CD14-positive monocyte (primary cell): ENCODE results near the gene ABCC4. TPM values are rescaled to one million over a fixed set of nuclear protein-coding genes. Genes with fewer than 3 reads are reported as not detected.

Experiments used
- DNase-seq, 3 donors: peaks; one replicate each; pipeline ENCODE4 v3.0.0-alpha.2; 2011 to 2022
- H2AFZ ChIP-seq: 2 replicates; pipeline ENCODE4 v1.6.0; 2012; ENCODE audit warnings: mild to moderate bottlenecking, low read depth, low read length, inconsistent platforms; ENCODE audit not compliant: insufficient read depth, poor library complexity, severe bottlenecking
- H3K27ac ChIP-seq, 2 donors: 1 replicate in 1 of 2; 2 replicates in 1 of 2; pipeline ENCODE4 v1.5.1; 2012 to 2013; ENCODE audit warnings: low read length in 2 of 2, control low read depth in 1 of 2, inconsistent platforms in 1 of 2, low read depth in 1 of 2, mild to moderate bottlenecking in 1 of 2
- H3K27me3 ChIP-seq, 2 donors: one replicate each; pipeline versions ENCODE4 v1.6.0 to v1.6.1; 2011 to 2013; ENCODE audit warnings: low read length in 2 of 2; ENCODE audit not compliant: control insufficient read depth in 2 of 2, insufficient read depth in 2 of 2
- H3K36me3 ChIP-seq, 2 donors: replicated peaks in 1 of 2; 1 replicate in 1 of 2; 2 replicates in 1 of 2; pipeline versions ENCODE4 v1.5.1 to v1.6.1; 2012 to 2013; ENCODE audit warnings: low read length in 2 of 2, control low read depth in 1 of 2, inconsistent platforms in 1 of 2, mild to moderate bottlenecking in 1 of 2; ENCODE audit not compliant: insufficient read depth in 2 of 2, control insufficient read depth in 1 of 2
- H3K4me1 ChIP-seq, 2 donors: 1 replicate in 1 of 2; 2 replicates in 1 of 2; pipeline versions ENCODE4 v1.5.1 to v1.6.1; 2012 to 2013; ENCODE audit warnings: low read length in 2 of 2, control low read depth in 1 of 2, inconsistent platforms in 1 of 2, mild to moderate bottlenecking in 1 of 2, moderate library complexity in 1 of 2; ENCODE audit not compliant: insufficient read depth in 2 of 2, control insufficient read depth in 1 of 2
- H3K4me2 ChIP-seq: replicated peaks from 2 replicates; pipeline ENCODE3; 2012; ENCODE audit warnings: low read length, moderate library complexity, mild to moderate bottlenecking; ENCODE audit not compliant: poor library complexity, severe bottlenecking; ENCODE audit errors: extremely low read depth
- H3K4me3 ChIP-seq, 3 experiments: fragments of 200-600 bp in 1 of 3; sonication (generic) in 1 of 3; replicated peaks in 1 of 3; 1 replicate in 2 of 3; 2 replicates in 1 of 3; pipeline ENCODE4 v1.5.1; 2011 to 2013; ENCODE audit warnings: low read length in 3 of 3, mild to moderate bottlenecking in 3 of 3, control low read depth in 2 of 3, low read depth in 2 of 3, inconsistent platforms in 1 of 3, moderate library complexity in 1 of 3
- H3K79me2 ChIP-seq: 2 replicates; pipeline ENCODE4 v1.6.0; 2012; ENCODE audit warnings: mild to moderate bottlenecking, control low read depth, inconsistent platforms, low read length, moderate library complexity; ENCODE audit not compliant: insufficient read depth
- H3K9ac ChIP-seq: 2 replicates; pipeline ENCODE4 v1.6.0; 2017; ENCODE audit warnings: low read length, mild to moderate bottlenecking; ENCODE audit not compliant: insufficient read depth, poor library complexity, severe bottlenecking
- H3K9me3 ChIP-seq, 2 donors: replicated peaks in 1 of 2; 1 replicate in 1 of 2; 2 replicates in 1 of 2; pipeline versions ENCODE4 v1.5.1 to v1.6.1; 2012 to 2013; ENCODE audit warnings: low read length in 2 of 2, control low read depth in 1 of 2; ENCODE audit not compliant: control insufficient read depth in 1 of 2, insufficient read depth in 1 of 2
- H4K20me1 ChIP-seq: 2 replicates; pipeline ENCODE4 v1.6.0; 2012; ENCODE audit warnings: mild to moderate bottlenecking, low read length, control low read depth, moderate library complexity; ENCODE audit not compliant: insufficient read depth
- H3K27ac Mint-ChIP-seq, 7 donors: one replicate each; pipeline ENCODE4 v1.8.0; 2020; ENCODE audit warnings: mild to moderate bottlenecking in 7 of 7, mixed read lengths in 7 of 7, moderate library complexity in 6 of 7, inconsistent platforms in 2 of 7
- H3K27me3 Mint-ChIP-seq, 3 donors: one replicate each; pipeline ENCODE4 v1.8.0; 2021 to 2022; ENCODE audit warnings: low read depth in 3 of 3, mild to moderate bottlenecking in 3 of 3, mixed read lengths in 3 of 3, moderate library complexity in 3 of 3, inconsistent platforms in 1 of 3
- H3K36me3 Mint-ChIP-seq, 2 donors: one replicate each; pipeline ENCODE4 v1.8.0; 2020; ENCODE audit warnings: mixed read lengths in 2 of 2, inconsistent platforms in 1 of 2, mild to moderate bottlenecking in 1 of 2
- H3K4me1 Mint-ChIP-seq: one replicate; pipeline ENCODE4 v1.8.0; 2020; ENCODE audit warnings: mild to moderate bottlenecking, mixed read lengths
- H3K4me3 Mint-ChIP-seq, 2 donors: one replicate each; pipeline ENCODE4 v1.8.0; 2020; ENCODE audit warnings: mild to moderate bottlenecking in 2 of 2, mixed read lengths in 2 of 2, moderate library complexity in 1 of 2
- H3K9me3 Mint-ChIP-seq, 7 donors: one replicate each; pipeline ENCODE4 v1.8.0; 2020 to 2022; ENCODE audit warnings: mixed read lengths in 7 of 7, mild to moderate bottlenecking in 6 of 7, moderate library complexity in 6 of 7, inconsistent platforms in 2 of 7
- WGBS: methylation state at CpG from one replicate; pipeline ENCODE4 v1.1.5; 2013; ENCODE audit warnings: missing lambda C conversion rate; ENCODE audit not compliant: insufficient coverage; 5-methylcytosine and 5-hydroxymethylcytosine counted together
- intact Hi-C, 2 donors: fragments of 100-400 bp; cut with micrococcal nuclease; formaldehyde crosslinking; loops; one replicate each; pipeline versions ENCODE4 v1.15.0 to v1.15.1; 2023
- polyA plus RNA-seq, 3 donors: library from polyadenylated mRNA; depleted of rRNA in 1 of 3; unstranded in 2 of 3; stranded (reverse) in 1 of 3; fragments of 300-500 nt in 2 of 3; fragments of >200 nt in 1 of 3; fragmentation: Illumina TruSeq in 2 of 3; gene quantifications; 1 replicate in 2 of 3; 2 replicates in 1 of 3; pipeline ENCODE4 v1.2.3, GENCODE V29; 2012 to 2021
- TF ChIP-seq, protein P1 (sequence below): fragments of 200-600 bp; IDR thresholded peaks from one replicate; pipeline ENCODE4 v1.8.0; 2022; ENCODE audit warnings: antibody characterized with exemption, mild to moderate bottlenecking

ABCC4 gene
- polyA plus RNA-seq, 3 donors: 0.96 to 2.5 (median 1.7) TPM

DNA sequence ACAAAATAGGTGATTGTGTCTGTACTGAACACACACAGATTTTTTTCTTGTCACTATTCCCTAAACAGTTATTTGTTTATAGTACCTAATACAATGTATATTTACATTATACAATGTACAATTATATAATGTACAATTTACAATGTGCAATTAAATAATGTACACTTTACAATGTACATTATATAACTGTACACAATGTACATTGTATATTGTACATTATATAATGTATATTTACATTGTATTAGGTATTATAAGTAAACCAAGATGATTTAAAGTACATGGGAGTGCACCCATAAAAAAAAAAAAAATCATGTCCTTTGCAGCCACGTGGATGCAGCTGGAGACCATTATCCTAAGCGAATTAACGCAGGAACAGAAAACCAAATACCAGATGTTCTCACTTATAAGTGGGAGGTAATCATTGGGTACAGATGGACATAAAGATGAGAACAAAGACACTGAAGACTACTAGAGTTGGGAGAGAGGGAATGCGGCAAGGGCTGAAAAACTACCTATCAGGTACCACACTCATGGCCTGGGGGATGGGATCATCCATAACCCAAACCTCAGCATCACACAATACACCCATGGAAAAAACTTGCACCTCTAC is 68.1 kb downstream of the ABCC4 start:
- no peak overlapping the region for H3K27ac Mint-ChIP-seq
- Histone ChIP-seq H3K36me3 (no peaks in the 10 kb centered on the region), H4K20me1 (no peaks in the 10 kb centered on the region), H3K4me2 (no peak overlapping the region), H3K79me2 (no peaks in the 10 kb centered on the region), H3K4me1 (peaks cover 3% of the 10 kb centered on the region in 2 donors), H3K9ac (no peak overlapping the region), H3K27ac (no peak overlapping the region), H3K4me3 (no peak overlapping the region), H3K27me3 (no peaks in the 10 kb centered on the region), H2AFZ (no peak overlapping the region), H3K9me3 (no peaks in the 10 kb centered on the region)
- H3K36me3 Mint-ChIP-seq: peaks cover 0 to 3% of the 10 kb centered on the region in 2 donors
- H3K27me3 Mint-ChIP-seq: no peaks in the 10 kb centered on the region
- no CpG with 5 or more reads among the region's 4 CpGs for WGBS
- peaks cover 2% of the 10 kb centered on the region for H3K4me1 Mint-ChIP-seq
- H3K9me3 Mint-ChIP-seq: no peaks in the 10 kb centered on the region
- no peak for DNase-seq
- TF ChIP-seq, protein P1, sequence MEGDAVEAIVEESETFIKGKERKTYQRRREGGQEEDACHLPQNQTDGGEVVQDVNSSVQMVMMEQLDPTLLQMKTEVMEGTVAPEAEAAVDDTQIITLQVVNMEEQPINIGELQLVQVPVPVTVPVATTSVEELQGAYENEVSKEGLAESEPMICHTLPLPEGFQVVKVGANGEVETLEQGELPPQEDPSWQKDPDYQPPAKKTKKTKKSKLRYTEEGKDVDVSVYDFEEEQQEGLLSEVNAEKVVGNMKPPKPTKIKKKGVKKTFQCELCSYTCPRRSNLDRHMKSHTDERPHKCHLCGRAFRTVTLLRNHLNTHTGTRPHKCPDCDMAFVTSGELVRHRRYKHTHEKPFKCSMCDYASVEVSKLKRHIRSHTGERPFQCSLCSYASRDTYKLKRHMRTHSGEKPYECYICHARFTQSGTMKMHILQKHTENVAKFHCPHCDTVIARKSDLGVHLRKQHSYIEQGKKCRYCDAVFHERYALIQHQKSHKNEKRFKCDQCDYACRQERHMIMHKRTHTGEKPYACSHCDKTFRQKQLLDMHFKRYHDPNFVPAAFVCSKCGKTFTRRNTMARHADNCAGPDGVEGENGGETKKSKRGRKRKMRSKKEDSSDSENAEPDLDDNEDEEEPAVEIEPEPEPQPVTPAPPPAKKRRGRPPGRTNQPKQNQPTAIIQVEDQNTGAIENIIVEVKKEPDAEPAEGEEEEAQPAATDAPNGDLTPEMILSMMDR: no peak
- H3K4me3 Mint-ChIP-seq: no peak overlapping the region
- intact Hi-C loops: no loop called here

DNA sequence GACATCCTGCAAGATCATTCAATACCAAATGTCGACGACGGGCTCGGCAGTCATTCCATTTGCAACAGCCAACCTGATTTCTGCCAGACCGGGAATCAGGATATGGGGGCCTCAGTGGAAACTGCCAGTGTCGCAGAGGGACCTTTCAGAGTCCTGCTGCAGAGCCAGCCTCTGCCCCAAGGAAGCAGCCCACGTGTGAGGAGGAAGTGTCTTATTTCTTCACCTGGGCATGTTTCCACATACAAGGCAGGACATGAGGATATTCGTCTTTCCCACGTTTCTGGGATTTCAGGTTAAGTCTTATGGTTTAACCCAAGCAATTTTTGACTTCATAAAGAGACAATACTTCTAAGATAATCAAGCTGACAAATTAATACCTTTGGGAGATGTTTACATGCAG is 69.9 kb downstream of the ABCC4 start:
- Mint-ChIP-seq H3K27ac (peak overlapping the region in 1 of 7 donors; percentile 9), H3K27me3 (no peaks in the 10 kb centered on the region), H3K36me3 (peaks cover 0 to 3% of the 10 kb centered on the region in 2 donors), H3K4me1 (peaks cover 18% of the 10 kb centered on the region), H3K9me3 (no peaks in the 10 kb centered on the region), H3K4me3 (no peak overlapping the region)
- H3K9me3 ChIP-seq: no peaks in the 10 kb centered on the region
- no peaks in the 10 kb centered on the region for H3K27me3 ChIP-seq
- H3K79me2 ChIP-seq: no peaks in the 10 kb centered on the region
- DNase-seq: no peak
- no peaks in the 10 kb centered on the region for H3K36me3 ChIP-seq
- peaks cover 18 to 21% of the 10 kb centered on the region in 2 donors for H3K4me1 ChIP-seq
- H3K4me3 ChIP-seq: no peak overlapping the region
- 93% methylated on average over 8 of the region's 9 CpGs for WGBS
- H3K9ac ChIP-seq: no peak overlapping the region
- intact Hi-C loops: no loop called here
- TF ChIP-seq, protein P1: no peak
- H2AFZ ChIP-seq: no peak overlapping the region
- H4K20me1 ChIP-seq: no peaks in the 10 kb centered on the region
- H3K4me2 ChIP-seq: no peak overlapping the region
- H3K27ac ChIP-seq: no peak overlapping the region
